ENCODE results near the gene DIDO1. TPM values are rescaled to one million over a fixed set of nuclear protein-coding genes. Genes with fewer than 3 reads are reported as not detected.

The DIDO1 gene
- total and polyA plus RNA-seq, 2 of the 13 experiments (the other 11 are each of a cell fraction or from before 2014, with no cell fraction given), result 75.0 to 75.1 TPM

GRCh38 chr20:62893700-62894099 lies 32.6 kb downstream of the DIDO1 start (continued):
- TF ChIP-seq ZFP91 (CRISPR knock-in tag; IDR thresholded peaks at IDR 0.05; ENCODE audit: borderline replicate concordance) (peak; percentile 48; the same call in 1 of the 2 replicates), MIXL1 (CRISPR knock-in tag; IDR thresholded peaks at IDR 0.05) (no peak), ZNF605 (CRISPR knock-in tag; IDR thresholded peaks at IDR 0.05) (no peak), HDAC6 (IDR thresholded peaks at IDR 0.05; ENCODE audit: low read depth, low read length) (no peak), ZNF652 (CRISPR knock-in tag; IDR thresholded peaks at IDR 0.05; ENCODE audit: borderline replicate concordance, low read depth) (no peak), ZEB1 (IDR thresholded peaks at IDR 0.05; ENCODE audit: insufficient replicate concordance, low read depth) (no peak), JDP2 (CRISPR knock-in tag; IDR thresholded peaks at IDR 0.05; ENCODE audit: borderline replicate concordance) (no peak), RFX5 (IDR thresholded peaks at IDR 0.05; ENCODE audit: low read depth, low read length) (no peak), MAFG (CRISPR knock-in tag; IDR thresholded peaks at IDR 0.05) (no peak), REPIN1 (CRISPR knock-in tag; IDR thresholded peaks at IDR 0.05; ENCODE audit: borderline replicate concordance, low read depth) (no peak), ZFY (CRISPR knock-in tag; IDR thresholded peaks at IDR 0.05) (no peak), IKZF1 (IDR thresholded peaks at IDR 0.05) (no peak), DPF2 (CRISPR knock-in tag; IDR thresholded peaks at IDR 0.05; ENCODE audit: borderline replicate concordance, low read depth) (no peak), PHB2 (IDR thresholded peaks at IDR 0.05; ENCODE audit: partially characterized antibody) (no peak), RERE (CRISPR knock-in tag; IDR thresholded peaks at IDR 0.05; ENCODE audit: low read depth) (no peak), KLF12 (CRISPR knock-in tag; IDR thresholded peaks at IDR 0.05; ENCODE audit: borderline replicate concordance) (no peak), CENPT (CRISPR knock-in tag; IDR thresholded peaks at IDR 0.05; ENCODE audit: low read depth) (no peak), NR1H2 (CRISPR knock-in tag; IDR thresholded peaks at IDR 0.05; ENCODE audit: borderline replicate concordance, low read depth) (no peak), IRX3 (CRISPR knock-in tag; IDR thresholded peaks at IDR 0.05; ENCODE audit: borderline replicate concordance, low read depth) (no peak), RORA (CRISPR knock-in tag; IDR thresholded peaks at IDR 0.05) (no peak), ELF1 (CRISPR knock-in tag; IDR thresholded peaks at IDR 0.05) (0 out of 2 replicates have a peak, but pooled peaks have one; percentile 11), ZNF512B (CRISPR knock-in tag; IDR thresholded peaks at IDR 0.05; ENCODE audit: borderline replicate concordance) (no peak)

All from HepG2 (cell line).